Ecto neural progenitor cell (in vitro differentiated cells): ENCODE measurements around the gene PIPOX.

Experiments
- DNase-seq: peaks from one replicate; pipeline ENCODE4 v3.0.0-alpha.2; 2018; ENCODE audit warnings: low spot score

Gene PIPOX

DNA sequence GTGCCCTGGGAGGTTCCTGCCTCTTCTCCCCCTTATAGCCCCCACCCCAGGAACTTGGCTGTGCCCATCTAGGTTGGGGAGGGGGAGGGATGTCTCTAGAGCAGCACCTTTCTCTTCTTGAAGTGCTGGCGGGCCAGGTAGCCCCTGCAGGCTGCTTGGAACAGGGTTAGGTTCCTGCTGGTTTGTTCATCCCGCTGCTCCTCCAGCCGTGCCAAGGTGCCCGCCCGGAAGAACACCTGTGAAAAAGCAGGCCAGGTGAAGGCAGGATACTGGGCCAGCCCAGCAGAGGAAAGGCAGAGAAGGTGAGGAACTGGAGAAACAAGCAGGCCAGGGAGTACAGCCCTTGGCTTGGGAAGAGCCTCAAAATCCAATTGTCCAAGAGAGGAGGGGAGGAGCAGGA lies 56.6 kb downstream of the PIPOX start:
- DNase-seq = no peak

DNA sequence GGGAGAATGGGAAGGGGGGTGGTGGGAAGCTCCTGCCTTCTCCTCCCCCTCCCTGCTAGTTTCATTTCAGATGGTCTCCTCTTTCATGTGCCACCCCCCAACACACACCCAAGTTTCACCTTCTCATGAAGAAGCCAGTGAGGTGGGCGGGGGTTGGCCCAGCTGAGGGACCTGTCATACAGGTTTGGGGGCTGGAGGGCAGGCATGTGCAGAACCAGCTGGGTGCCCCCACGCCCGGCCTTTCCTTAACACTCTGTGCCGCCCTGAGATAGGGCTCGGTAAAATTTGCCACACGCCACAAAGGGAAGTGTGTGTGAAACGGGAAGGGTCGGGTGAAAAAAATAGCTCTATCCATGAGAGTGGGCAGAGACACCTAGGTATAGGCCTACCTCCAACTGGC lies 57.4 kb downstream of the PIPOX start:
- DNase-seq = no peak

DNA sequence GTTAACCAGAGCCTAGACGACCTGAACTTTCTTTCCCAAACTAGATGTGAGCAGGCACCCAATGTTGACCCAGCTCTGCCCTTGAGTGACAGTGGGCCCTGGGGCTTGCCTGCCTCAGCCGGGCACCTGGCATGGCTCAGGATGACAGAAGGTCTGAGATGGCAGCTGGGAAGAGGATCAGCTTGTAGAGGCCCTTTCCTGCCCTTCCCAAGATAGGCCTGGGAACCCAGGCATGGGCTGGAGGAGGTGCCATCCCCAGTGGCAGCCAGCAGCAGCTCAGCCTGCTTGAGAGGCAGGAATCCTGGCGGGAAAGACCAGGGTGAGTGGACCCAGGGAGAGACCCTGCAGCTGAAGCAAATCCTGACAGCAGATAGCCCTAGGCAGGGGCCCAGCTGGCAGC lies 59.1 kb downstream of the PIPOX start:
- no peak for DNase-seq

DNA sequence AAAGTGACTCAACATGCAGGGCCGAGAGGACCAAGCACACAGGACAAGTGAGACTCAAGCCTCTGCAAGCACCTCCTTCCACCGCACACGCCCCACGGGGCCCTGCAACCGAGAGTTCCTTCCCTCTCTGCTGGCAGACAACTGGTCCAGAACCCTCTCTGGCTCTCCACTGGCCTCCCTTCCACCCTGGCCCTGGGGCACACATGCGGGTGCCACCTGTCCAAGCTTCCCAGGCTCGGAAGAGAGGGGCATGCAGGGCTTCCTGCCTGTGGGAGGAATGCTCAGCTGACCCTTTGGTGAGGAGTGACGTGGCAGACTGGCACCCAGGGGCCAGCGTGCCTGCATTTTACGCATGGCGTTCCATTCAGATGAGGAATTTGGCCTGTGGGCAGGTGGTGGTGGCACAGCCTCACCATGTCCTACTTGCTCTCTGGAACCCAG lies 59.8 kb downstream of the PIPOX start:
- no peak for DNase-seq

DNA sequence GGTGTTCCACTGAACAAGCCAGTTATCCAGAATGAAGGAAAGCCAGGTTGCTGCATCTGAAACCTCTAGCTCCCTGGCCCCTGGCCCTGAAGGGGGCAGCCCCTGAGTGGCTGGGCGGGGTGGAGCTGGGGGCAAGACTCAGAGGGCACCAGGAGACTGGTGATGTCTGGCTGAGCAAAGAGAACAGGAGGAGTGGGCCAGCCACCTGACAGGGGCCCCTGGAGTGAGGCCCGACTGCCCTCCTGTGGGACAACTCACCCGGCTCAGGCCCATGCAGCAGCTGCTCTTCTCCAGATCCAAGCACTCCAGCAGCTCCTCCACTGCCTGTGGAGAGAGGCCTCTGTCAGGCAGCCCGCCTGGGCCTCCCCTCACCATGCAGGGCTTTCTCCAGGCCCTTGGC lies 60.4 kb downstream of the PIPOX start:
- DNase-seq = no peak
